Right hindlimb (tissue), 1 donor: ENCODE data around the gene SLC28A1.
"Not testable (repeated sequence)": the region's sequence is repeated elsewhere in the genome, so short reads cannot be mapped to it uniquely, and the experiment has no call there.

Experiments
- DNase-seq: peaks from one replicate; pipeline ENCODE4 v3.0.0-alpha.2; 2018

The SLC28A1 gene

GRCh38 chr15:84910928-84911623 lies 26.6 kb downstream of the SLC28A1 start:
- no peak for DNase-seq

- peak; percentile 88 for DNase-seq
Measured at GRCh38 chr15:84911879-84912660, 27.6 kb downstream of the SLC28A1 start.

DNA sequence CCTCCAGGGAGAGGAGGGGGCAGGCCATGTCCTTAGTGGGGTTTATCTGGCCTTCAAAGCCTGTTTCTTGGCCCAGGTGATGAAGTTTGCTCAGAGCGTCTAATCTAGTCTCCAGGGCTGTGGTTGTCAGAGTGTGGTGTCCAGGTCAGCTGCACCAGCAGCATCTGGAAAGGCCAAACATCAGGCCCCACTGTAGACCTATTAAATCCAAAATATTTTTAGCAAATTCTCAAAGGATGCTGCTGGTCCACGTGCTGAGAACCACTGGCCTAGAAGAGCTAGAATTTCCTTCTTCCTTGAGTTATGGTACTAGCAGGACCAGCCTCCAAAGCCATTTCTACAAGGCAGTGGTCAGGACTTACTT lies 28.9 kb downstream of the SLC28A1 start:
- DNase-seq, result no peak

DNA sequence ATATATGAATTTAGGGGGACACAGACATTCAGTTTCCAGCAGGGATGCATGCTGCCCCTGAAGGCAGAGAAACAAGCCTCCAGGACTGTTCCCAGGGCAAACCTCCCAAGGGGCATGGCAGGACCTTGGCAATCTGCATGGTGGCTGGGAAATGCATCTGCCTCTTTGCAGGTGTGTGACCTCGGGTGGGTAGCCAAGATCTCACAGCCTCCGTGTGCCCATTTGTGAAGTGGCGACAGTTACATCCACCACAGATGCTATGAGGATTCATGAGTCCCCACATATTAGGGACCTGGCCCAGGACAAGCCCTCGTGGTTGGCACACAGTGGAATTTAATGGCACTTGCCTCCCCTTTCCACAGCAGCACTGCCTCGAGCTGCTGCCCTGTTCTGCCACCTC lies 29.9 kb downstream of the SLC28A1 start:
- DNase-seq, result no peak

DNA sequence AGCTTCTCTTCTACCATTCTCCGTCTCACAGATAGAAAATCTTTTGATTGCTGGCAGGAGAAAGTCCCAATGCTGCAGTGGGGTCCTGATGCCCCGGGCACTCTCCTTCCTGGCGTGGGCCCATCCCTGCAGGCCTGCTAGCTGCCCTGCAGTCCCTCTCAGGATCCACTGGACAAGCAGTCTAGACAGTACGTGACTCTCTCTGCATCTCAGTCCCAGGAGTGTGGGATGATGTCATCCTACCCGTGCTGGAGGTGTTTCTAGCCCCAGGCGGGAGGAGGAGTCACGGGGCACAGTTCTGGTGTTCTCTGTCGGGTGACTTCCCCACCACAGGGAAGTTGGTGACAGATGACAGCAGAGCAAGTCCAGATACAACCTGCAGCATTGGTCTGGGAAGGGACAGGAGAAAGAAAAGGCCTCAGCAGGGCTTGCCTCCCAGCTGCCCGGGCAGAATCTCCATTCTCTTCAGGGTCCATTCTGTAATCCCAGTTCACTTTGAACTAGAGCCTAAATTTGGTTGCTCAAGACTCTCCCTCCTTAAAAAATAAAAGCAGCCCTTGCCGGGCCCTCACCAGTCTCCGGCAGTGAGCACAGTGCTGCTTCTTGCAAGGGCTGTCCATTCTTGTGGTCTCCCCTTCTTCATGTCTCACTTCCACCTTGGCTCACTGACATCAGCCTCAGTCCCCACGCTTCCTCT lies 30.6 kb downstream of the SLC28A1 start:
- DNase-seq, result peak; percentile 59

- no peak for DNase-seq
Measured at GRCh38 chr15:84915606-84915958, 31.1 kb downstream of the SLC28A1 start.

DNA sequence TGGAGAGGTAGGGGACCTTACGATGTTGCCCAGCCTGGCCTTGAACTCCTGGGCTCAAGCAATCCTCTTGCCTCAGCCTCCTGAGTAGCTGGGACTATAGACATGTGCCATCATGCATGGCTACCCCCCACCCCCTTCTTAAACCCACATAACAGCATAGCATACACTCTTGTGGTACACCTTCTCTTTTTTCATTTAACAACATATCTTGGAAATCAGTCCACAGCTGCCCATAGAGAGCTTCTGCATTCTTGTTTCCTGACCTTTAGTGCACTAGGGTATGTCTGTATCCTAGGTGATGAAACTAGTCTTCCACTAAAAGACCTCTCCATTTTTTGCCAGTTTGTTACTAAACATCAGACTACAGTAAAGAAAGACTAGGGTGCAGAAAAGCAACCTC lies 33.0 kb downstream of the SLC28A1 start:
- DNase-seq, result no peak

GRCh38 chr15:84919106-84919667 lies 34.7 kb downstream of the SLC28A1 start:
- DNase-seq, result no peak

GRCh38 chr15:84921121-84921520 lies 36.7 kb downstream of the SLC28A1 start:
- DNase-seq, result no peak

GRCh38 chr15:84922530-84922929 lies 38.1 kb downstream of the SLC28A1 start:
- DNase-seq, result no peak

- no peak for DNase-seq
Measured at GRCh38 chr15:84924077-84924731, 39.7 kb downstream of the SLC28A1 start.

- DNase-seq, result not testable (repeated sequence)
Measured at GRCh38 chr15:84924821-84925569, 40.5 kb downstream of the SLC28A1 start.

DNA sequence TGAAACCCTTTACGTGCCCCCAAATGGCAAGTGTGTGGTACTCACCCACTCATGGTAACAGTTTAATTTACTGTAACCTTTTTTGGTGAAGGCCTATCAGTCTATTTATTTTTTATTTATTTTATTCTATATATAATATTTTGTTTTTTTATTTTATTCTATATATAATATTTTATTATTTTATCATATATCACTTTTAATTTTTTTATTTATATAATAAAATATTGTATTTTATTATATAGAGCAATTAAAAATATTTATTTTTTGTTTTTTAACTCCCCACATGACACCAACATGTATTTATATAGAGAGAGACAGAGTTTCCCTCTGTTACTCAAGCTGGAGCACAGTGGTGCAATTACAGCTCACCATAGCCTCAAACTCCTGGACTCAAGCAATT lies 41.4 kb downstream of the SLC28A1 start:
- DNase-seq, result no peak

DNA sequence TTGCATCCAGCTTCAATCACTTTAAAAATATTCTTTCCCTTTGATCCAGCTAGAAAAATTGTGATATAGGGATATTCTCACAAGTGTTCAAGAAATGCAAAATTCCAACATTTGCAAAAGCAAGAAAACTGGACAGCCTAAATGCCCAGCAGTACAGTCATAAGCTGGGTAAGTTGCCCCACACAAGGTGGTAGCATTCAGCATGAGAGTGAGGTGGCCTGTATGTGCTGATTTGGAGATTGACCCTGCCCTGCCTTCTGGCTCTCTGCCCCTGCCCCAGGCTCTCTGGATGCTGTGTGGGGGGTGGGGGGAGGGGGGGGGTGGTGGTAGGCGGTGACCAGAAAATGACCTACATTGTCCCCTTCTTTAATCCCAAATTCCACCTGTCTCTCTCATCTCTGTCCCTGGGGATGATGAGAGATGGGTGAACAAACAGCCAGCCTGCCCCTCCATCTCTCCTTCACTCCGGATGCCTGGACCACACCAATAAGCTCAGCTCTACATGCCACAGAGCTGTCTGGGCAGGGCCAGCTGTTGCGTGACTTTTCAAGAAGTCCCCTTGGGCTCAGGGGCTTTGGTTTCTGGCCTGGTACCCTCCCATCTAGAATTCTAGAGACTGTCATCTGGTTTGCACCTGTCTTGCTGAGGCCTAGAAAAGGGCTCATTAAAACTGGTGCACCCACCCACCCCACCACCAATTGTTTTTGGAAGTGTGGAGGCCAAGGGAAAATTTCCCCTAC lies 42.2 kb downstream of the SLC28A1 start:
- no peak for DNase-seq

DNA sequence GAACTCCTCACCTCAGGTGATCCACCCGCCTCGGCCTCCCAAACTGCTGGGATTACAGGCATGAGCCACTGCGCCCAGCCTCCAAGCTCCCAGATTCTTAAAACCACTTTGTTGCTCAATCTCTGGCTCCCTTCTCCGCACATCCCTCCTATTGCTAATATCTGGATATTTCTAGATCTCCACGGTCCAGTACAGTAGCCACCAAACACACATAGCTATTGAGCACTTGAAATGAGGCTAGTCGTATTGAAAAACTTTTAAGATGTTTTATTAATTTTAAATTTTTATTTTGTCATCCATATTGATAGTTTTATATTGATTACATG lies 44.3 kb downstream of the SLC28A1 start:
- no peak for DNase-seq

DNA sequence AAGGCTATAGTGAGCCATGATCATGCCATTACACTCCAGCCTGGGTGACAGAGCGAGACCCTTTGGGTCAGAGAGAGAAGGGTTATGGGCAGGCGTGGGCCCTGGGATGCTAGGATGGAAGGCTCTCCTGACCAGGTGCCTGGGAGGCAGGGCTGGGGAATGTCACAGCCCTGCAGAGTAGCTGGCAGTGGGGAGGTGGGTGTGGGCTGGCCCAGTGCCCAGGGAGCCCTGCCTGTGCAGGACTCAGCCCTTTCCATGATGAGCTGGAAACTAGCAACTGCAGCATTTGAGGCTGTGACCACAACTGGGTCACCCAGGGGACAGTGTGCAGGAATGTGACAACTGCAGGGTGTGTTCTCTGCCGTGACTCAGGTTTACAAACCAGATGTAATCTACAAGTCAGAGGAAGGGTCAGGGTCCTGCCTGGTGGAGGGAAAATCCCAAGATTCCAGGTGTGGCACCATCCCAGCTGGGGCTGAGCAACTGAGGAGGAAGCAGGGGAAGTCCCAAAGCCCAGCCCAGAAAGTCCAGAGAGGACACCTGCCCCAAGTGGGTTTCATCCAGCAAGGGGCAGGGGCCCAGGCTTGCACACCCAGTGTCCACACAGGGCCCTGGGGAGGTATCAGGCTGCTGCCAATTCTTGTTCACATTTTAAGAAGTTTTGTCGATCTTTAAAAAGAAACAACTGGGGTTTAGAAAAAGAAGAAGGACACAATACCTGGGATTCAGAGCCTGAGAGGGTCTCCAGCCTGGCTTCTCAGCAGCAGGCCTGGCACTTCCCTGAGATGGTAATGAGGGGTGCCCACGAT lies 45.5 kb downstream of the SLC28A1 start:
- DNase-seq, result peak; percentile 66

DNA sequence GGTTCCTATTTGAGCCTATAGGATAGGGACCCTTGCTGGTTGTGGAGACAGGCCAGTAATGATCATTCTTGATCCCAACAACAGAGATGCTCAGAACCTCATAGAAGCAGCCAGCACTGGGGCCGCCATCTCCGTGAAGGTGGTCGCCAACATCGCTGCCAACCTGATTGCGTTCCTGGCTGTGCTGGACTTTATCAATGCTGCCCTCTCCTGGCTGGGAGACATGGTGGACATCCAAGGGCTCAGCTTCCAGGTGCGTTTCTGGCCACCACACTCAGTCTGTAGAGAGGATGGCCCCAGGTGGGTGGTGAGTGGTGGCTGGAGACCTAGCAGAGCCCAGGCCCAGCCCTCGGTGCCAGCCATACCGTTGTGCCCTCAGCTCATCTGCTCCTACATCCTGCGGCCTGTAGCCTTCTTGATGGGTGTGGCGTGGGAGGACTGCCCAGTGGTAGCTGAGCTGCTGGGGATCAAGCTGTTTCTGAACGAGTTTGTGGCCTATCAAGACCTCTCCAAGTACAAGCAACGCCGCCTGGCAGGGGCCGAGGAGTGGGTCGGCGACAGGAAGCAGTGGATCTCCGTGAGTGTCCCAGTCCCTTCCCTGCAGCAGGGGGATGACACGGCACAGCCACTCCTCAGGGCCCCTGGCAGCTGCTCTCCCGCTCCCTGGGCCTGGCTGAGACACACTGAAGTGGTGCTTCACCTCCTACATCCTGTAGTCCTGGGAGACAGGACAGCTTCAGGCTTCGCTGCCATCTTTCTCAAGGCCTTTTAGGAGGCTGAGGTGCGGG lies 50.7 kb downstream of the SLC28A1 start:
- DNase-seq, result no peak

GRCh38 chr15:84937144-84937543 lies 52.7 kb downstream of the SLC28A1 start:
- DNase-seq, result no peak

GRCh38 chr15:84938726-84939125 lies 54.3 kb downstream of the SLC28A1 start:
- DNase-seq, result no peak

DNA sequence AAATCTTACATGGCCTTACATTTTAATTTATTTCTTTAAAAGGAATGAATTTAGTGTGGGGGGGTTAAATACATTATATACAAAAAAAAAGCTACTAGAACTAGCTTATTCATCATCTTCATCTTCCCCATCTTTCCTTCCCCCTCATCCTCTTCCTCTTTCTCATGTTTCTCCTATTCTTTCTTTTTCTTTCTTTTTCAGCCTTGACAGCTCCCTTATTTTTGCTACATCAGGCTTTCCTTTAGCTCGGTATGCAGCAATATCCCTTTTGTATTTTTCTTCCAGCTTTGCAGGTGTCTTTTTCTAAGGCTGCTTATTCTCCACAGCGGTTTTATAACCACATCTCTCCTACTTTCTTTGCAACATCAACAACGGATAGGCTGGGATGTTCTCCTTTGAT lies 55.9 kb downstream of the SLC28A1 start:
- no peak for DNase-seq
